Psoas muscle (tissue), 8 donors: ENCODE results near the gene ZNF512. TPM values are rescaled to one million over a fixed set of nuclear protein-coding genes. Genes with fewer than 3 reads are reported as not detected.
"Not testable (repeated sequence)": the region's sequence is repeated elsewhere in the genome, so short reads cannot be mapped to it uniquely, and the experiment has no call there.

Experiments used
- ATAC-seq, 4 donors: fragments of 200-7000 bp; cut with Tn5 transposase; one replicate each; pipeline ENCODE4 v1.9.1; 2020; ENCODE audit warnings: moderate library complexity in 3 of 4, mild to moderate bottlenecking in 2 of 4
- DNase-seq, 2 donors: peaks; one replicate each; pipeline ENCODE4 v3.0.0-alpha.2; 2020
- H3K27ac ChIP-seq: fragments of 200-600 bp; one replicate; pipeline ENCODE4 v1.8.0; 2022
- H3K27me3 ChIP-seq, 3 donors: fragments of 200-600 bp in 1 of 3; one replicate each; pipeline versions ENCODE4 v1.6.1 to v1.8.0; 2013 to 2022; ENCODE audit warnings: low read length in 2 of 3, mild to moderate bottlenecking in 2 of 3, moderate library complexity in 1 of 3; ENCODE audit not compliant: insufficient read depth in 3 of 3
- H3K36me3 ChIP-seq, 2 donors: fragments of 200-600 bp in 1 of 2; one replicate each; pipeline versions ENCODE4 v1.6.1 to v1.8.0; 2013 to 2022; ENCODE audit warnings: low read depth in 1 of 2, mild to moderate bottlenecking in 1 of 2, moderate library complexity in 1 of 2; ENCODE audit not compliant: insufficient read depth in 1 of 2
- H3K4me1 ChIP-seq: fragments of 200-600 bp; one replicate; pipeline ENCODE4 v1.8.0; 2022
- H3K4me3 ChIP-seq: fragments of 200-600 bp; one replicate; pipeline ENCODE4 v1.8.0; 2022; ENCODE audit warnings: mild to moderate bottlenecking
- H3K9me3 ChIP-seq: fragments of 200-600 bp; one replicate; pipeline ENCODE4 v1.8.0; 2022
- WGBS, 3 donors: extraction: QIAGEN DNeasy Blood & Tissue Kit; methylation state at CpG; one replicate each; pipeline versions ENCODE4 v1.1.6 to v1.1.7; 2013; 5-methylcytosine and 5-hydroxymethylcytosine counted together
- intact Hi-C, 2 donors: fragments of 100-400 bp; cut with DNase I; formaldehyde crosslinking; loops; one replicate each; pipeline versions ENCODE4 v1.11.0 to v1.14.2; 2022
- polyA plus RNA-seq, 3 donors: library from polyadenylated mRNA; stranded (reverse); fragments of 200-250 nt; gene quantifications; one replicate each; pipeline ENCODE4 v1.2.3, GENCODE V29; 2013
- total RNA-seq, 4 donors: library from RNA; stranded (reverse); fragmentation: NEBNext Ultra II Directional in 2 of 4; extraction: Animal tissue kit (Norgen Biotek cat#: 25700) in 2 of 4; gene quantifications; one replicate each; pipeline versions ENCODE4 v1.2.1 to v1.2.4, GENCODE V29; 2021 to 2023
- TF ChIP-seq, protein P1 (sequence below): fragments of 200-600 bp; IDR thresholded peaks from one replicate; pipeline ENCODE4 v1.8.0; 2022; ENCODE audit warnings: antibody characterized with exemption
- donor health status: healthy with polysubstance abuse.
- donor health status: DM: no; HTN: no; CAD: no; lungs with moderate emphysema.
- donor health status: Bipolar disorder and iron deficiency.
- donor health status: healthy.
- donor health status: DM: yes; HTN: yes; CAD: no.
- donor health status: DM: no; HTN: no; CAD: no.
- donor health status: DM: no; HTN: no; CAD: no.
- donor health status: DM: yes; HTN: yes; CAD: no.

ZNF512 gene
- total and polyA plus RNA-seq, 7 donors = 5.1 to 17.0 (median 9.4) TPM

GRCh38 chr2:27627963-27628766, 45.3 kb downstream of the ZNF512 start:
- intact Hi-C loops = loop anchor here (5.0 to 10.0 kb wide), 3 partner anchors 34 to 136 kb away; partner anchors contain the start of genes FNDC4 (in 1 of the 2), GCKR (in 1 of the 2), SLC4A1AP (in 1 of the 2) and SUPT7L (in 1 of the 2)
- H3K9me3 ChIP-seq = no peaks in the 10 kb centered on the region
- TF ChIP-seq, protein P1, sequence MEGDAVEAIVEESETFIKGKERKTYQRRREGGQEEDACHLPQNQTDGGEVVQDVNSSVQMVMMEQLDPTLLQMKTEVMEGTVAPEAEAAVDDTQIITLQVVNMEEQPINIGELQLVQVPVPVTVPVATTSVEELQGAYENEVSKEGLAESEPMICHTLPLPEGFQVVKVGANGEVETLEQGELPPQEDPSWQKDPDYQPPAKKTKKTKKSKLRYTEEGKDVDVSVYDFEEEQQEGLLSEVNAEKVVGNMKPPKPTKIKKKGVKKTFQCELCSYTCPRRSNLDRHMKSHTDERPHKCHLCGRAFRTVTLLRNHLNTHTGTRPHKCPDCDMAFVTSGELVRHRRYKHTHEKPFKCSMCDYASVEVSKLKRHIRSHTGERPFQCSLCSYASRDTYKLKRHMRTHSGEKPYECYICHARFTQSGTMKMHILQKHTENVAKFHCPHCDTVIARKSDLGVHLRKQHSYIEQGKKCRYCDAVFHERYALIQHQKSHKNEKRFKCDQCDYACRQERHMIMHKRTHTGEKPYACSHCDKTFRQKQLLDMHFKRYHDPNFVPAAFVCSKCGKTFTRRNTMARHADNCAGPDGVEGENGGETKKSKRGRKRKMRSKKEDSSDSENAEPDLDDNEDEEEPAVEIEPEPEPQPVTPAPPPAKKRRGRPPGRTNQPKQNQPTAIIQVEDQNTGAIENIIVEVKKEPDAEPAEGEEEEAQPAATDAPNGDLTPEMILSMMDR = no peak
- H3K4me1 ChIP-seq = peaks cover 9% of the 10 kb centered on the region
- 3 to 4% (median 3%) methylated on average over 20 to 21 of the region's 21 CpGs for WGBS, 3 donors
- H3K4me3 ChIP-seq = peak overlapping the region; percentile 79
- peaks cover 2 to 46% of the 10 kb centered on the region in 2 donors for H3K36me3 ChIP-seq
- ATAC-seq (peak; percentile 64 to 76 (median 67)), DNase-seq (no peak)
- H3K27ac ChIP-seq = peak overlapping the region; percentile 76
- H3K27me3 ChIP-seq = no peaks in the 10 kb centered on the region

- H3K4me1 ChIP-seq = peaks cover 9% of the 10 kb centered on the region
- no peaks in the 10 kb centered on the region for H3K27me3 ChIP-seq
- H3K27ac ChIP-seq = peak within 1 kb of the TSS; percentile 76
- H3K4me3 ChIP-seq = peak within 1 kb of the TSS; percentile 79
- ATAC-seq = peak; percentile 95 to 98 (median 96)
- 1% methylated on average over 44 of the region's 44 CpGs for WGBS, 3 donors
- peaks cover 2 to 46% of the 10 kb centered on the region in 2 donors for H3K36me3 ChIP-seq
- intact Hi-C loops = loop anchor here (5.0 to 10.0 kb wide), 3 partner anchors 33 to 137 kb away; partner anchors contain the start of genes FNDC4 (in 1 of the 2), GCKR (in 1 of the 2), SLC4A1AP (in 1 of the 2) and SUPT7L (in 1 of the 2)
- DNase-seq = peak; percentile 91 to 93
- TF ChIP-seq, protein P1 = no peak
- no peaks in the 10 kb centered on the region for H3K9me3 ChIP-seq
Measured at GRCh38 chr2:27628767-27629709, 46.2 kb downstream of the ZNF512 start, which contains the start of the genes CCDC121 and GPN1. Gene CCDC121 (minus strand): TSS chr2:27629012. CDS start chr2:27627799, 1,213 bp downstream. Gene GPN1 (plus strand): TSS chr2:27629050. CDS start chr2:27629059, 9 bp downstream.

DNA sequence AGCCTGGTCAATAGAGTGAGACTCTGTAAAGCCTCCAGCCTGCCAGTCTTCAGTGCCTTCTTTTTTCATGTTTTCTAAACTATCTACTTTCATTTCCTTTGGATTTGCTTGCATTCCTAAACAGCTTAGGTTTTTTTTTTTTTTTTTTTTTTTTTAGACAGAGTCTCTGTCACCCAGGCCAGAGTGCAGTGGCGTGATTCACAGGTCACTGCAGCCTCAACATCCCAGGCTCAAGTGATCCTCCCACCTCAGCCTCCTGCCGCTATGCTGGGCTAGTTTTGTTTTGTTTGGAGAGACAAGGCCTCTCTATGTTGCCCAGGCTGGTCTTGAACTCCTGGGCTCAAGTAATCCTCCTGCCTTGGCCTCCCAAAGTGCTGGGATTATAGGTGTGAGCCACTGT, 47.4 kb downstream of the ZNF512 start:
- H3K4me1 ChIP-seq, H3K9me3 ChIP-seq, DNase-seq, ATAC-seq, H3K4me3 ChIP-seq, H3K27ac ChIP-seq, intact Hi-C loops, H3K27me3 ChIP-seq: not testable (repeated sequence)
- peaks cover 8 to 56% of the 10 kb centered on the region in 2 donors for H3K36me3 ChIP-seq
- WGBS, 3 donors = 89 to 98% (median 97%) methylated on average over 2 of the region's 2 CpGs

- WGBS, 3 donors = 90 to 96% (median 94%) methylated on average over 2 of the region's 2 CpGs
- peaks cover 14 to 96% of the 10 kb centered on the region in 2 donors for H3K36me3 ChIP-seq
- ATAC-seq (no peak), DNase-seq (no peak)
- peaks cover 6% of the 10 kb centered on the region for H3K4me1 ChIP-seq
- H3K27ac ChIP-seq = no peak overlapping the region
- H3K9me3 ChIP-seq = no peaks in the 10 kb centered on the region
- no peaks in the 10 kb centered on the region for H3K27me3 ChIP-seq
- TF ChIP-seq, protein P1 = no peak
- H3K4me3 ChIP-seq = no peak overlapping the region
- intact Hi-C loops = no loop called here
Measured at GRCh38 chr2:27634291-27634690, 51.4 kb downstream of the ZNF512 start.
